Right ventricle myocardium superior (tissue), 1 donor: ENCODE data around the gene ZNF581. TPM values are rescaled to one million over a fixed set of nuclear protein-coding genes. Genes with fewer than 3 reads are reported as not detected.

Experiments
- ATAC-seq: fragments of 200-7000 bp; cut with Tn5 transposase; one replicate; pipeline ENCODE4 v1.9.1; 2020; ENCODE audit warnings: mild to moderate bottlenecking; ENCODE audit not compliant: poor library complexity
- DNase-seq: peaks from one replicate; pipeline ENCODE4 v3.0.0-alpha.2; 2020
- intact Hi-C: fragments of 100-400 bp; cut with DNase I; formaldehyde crosslinking; loops from one replicate; pipeline ENCODE4 v1.11.2; 2022
- long read RNA-seq: library from polyadenylated mRNA; unstranded; transcript quantifications from one replicate; pipeline ENCODE4 v2.0.0, GENCODE V29; 2021
- total RNA-seq: library from RNA; stranded (reverse); fragmentation: NEBNext Ultra II Directional; extraction: Animal tissue kit (Norgen Biotek cat#: 25700); gene quantifications from one replicate; pipeline ENCODE4 v1.2.1, GENCODE V29; 2021
- donor health status: DM: no; HTN: yes; CAD: no; lungs with severe emphysema.

ZNF581 gene, protein sequence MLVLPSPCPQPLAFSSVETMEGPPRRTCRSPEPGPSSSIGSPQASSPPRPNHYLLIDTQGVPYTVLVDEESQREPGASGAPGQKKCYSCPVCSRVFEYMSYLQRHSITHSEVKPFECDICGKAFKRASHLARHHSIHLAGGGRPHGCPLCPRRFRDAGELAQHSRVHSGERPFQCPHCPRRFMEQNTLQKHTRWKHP
- total RNA-seq, result 7.1 TPM
- long read RNA-seq, transcript ZNF581-201 (2 exons, 1,298 nt), result major isoform, 17 of 20 reads
- long read RNA-seq, partial matches to known transcripts, result 1 of 20 reads
- long read RNA-seq, other reads (novel, unspliced or antisense), result 1 of 20 reads

DNA sequence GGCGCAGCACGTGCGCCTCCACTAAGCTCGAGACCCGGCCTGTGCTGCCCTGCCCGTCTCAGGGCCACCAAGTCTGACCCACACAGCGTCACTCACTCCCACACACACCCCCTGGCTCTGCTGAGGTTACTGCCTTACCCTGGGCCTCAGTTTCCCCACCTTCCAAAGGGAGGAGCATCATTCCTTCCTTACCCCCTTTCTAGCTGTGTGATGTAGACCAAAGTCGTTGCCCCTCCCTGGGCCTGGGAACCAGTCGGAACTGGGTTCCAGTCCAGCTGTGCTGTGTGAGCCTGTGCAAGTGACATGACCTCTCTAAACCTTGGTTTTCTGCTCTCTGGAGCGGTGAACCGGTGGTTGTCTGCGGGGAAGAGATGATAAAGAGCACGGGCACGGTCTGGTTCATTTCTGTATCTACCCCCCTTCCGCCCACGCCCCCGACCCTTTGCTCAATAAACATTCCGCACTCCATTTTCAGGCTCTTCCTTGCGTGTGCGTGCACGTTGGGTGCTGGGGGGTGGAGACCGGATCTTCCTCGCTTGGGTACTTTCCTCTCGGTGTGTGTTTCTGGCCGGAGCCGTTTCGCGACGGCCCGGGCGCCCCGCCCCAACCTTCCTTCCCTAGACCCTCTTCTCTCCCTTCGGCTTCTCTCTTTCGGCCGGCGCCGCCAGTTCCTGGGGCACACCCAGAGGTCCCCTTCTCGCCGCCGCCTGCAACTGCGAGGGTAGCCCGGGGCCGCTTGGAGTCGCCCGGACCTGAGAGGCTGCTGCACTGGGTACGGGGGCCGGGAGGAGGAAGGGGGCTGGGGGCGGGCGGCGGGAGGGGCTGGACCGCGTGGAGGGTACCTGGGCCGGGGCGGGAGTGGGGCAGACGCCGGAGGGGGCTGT lies at the start of gene ZNF581:
ZNF581 (plus strand) TSS at position 647 of the 884 bp plus-strand sequence. CDS start 923 bp downstream, outside the sequence.
- intact Hi-C loops, result no loop called here
- ATAC-seq, result peak; percentile 53
- DNase-seq, result peak; percentile 84

DNA sequence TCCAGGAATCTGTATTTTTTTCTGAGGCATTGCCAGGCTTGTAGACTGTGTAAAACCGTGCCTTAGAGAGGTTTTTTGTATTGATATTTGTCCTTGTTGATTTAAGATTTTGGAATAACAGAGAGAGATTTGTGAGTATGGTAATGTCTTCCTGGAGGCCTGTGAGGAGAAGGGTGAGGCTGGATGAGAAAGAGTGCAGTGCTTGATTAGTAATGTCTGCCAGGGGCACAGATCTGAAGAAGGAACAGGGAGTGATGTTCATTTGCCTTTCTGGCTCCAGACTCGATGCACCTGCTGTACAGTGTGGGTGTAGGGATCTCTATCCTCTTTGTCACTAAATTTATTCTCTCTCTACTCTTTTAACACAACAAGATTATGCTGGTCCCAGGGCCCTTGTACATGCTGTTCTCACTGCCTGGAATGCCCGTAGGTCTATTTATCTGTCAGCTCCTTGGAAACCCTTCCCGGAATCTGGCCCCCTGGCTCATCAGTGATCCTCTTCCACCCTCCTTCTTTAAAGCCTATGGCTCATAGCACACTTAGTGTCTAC lies 48.4 kb upstream of the ZNF581 start:
- ATAC-seq, result no peak
- intact Hi-C loops, result no loop called here
- DNase-seq, result peak; percentile 2

DNA sequence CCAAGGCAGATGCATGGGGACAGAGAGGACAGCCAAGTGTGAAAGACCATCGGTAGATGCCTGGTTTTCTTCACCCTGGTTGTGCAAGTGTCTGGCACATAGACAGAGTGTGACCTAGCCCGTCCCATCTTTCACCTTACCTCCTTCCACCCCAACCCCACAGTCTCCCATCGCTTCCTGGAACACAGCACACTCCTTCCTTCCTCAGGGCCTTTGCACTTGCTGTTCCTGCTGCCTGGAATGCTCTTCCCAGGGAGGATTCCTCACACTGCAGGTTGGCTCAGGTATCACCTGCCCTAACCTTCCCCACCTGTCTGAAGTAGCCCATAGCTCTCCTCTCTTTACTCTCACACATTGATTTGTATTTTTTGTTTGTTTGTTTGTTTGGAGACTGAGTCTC lies 47.1 kb upstream of the ZNF581 start:
- ATAC-seq, result no peak
- intact Hi-C loops, result no loop called here
- DNase-seq, result no peak

DNA sequence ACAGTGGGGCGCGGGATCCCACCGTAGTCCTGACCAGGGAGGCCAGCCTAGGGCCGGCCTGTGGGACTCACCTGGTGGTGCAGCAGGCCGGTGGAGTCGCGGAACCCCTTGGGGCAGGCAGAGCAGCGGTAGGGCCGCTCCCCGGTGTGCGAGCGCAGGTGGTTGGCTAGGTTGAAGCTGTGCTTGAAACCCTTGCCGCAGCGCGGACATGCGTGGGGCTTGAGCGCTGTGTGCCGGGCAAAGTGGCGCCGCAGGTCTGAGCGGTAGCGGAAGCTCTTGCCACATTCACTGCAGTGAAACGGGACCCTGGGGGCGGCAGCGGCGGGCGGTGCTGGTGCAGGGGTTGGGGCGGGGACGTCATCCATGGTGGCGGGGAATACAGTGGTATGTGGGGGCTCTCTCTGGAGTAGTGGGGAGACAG lies 45.9 kb upstream of the ZNF581 start:
- intact Hi-C loops, result no loop called here
- no peak for DNase-seq

DNA sequence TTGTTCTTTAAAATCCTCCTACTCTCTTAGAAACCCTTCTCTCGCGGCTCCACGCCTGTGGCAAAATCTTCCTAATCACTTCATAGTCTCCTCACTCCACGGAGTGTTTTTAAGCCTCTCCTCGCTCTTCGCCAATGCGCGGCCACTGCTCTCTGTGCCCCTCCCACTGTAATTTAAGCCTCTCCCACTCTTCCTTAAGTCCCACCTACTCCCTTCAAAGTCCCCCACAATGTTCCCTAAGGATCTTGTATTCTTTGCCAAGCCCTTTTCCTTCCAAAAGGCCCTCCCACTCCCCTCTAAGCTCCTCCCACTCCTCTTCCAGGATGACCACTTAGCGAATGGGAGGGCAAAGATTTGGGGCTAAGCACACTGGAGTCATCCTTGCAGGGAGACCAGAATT lies 45.4 kb upstream of the ZNF581 start:
- ATAC-seq, result no peak
- no peak for DNase-seq
- intact Hi-C loops, result no loop called here

More for the DNA sequence above, 45.9 kb upstream of the ZNF581 start:
- no peak for ATAC-seq

DNA sequence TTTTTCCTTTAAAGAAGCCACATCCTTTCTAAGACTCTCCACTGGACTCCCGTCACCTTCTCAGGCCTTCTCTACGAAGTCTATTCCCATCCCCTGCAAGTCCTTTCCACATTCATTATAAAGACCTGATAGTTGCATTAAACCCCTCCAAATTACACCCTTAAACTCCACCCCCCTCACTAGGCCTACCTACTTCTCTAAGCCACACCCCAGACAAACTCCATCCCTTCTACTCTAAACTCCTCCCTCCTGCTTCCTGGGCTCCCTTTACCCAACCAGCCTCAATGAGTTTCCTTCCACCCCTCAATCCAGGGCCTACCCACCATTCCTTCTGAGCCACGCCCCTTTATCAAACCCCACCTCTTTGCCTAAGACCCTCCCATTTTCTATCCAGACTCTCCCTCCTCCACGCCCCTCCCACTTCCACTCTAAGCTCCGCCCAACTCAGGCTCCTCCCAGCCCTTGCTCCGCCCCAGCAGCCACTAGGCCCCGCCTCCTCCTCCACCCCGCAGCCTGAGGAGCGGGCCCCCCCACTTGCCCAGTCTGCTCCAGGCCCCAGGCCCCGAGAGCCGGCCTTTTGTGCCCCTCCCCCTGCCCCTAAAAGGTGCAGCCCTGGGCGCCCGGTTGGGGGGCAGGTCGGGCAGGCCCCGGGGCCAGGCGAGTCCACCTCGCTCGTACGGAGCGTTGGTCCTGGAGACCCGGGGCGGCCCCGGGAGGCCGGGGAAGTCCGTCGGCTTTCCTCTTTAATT lies 44.6 kb upstream of the ZNF581 start:
- ATAC-seq, result peak; percentile 79
- intact Hi-C loops, result no loop called here
- DNase-seq, result peak; percentile 93

GRCh38 chr19:55599468-55599841 lies 44.0 kb upstream of the ZNF581 start, which contains the start of gene FIZ1:
Gene FIZ1 (minus strand): TSS chr19:55599517. CDS start chr19:55597865, 1,652 bp downstream.
- intact Hi-C loops, result no loop called here
- peak; percentile 99 for DNase-seq
- ATAC-seq, result peak; percentile 91

DNA sequence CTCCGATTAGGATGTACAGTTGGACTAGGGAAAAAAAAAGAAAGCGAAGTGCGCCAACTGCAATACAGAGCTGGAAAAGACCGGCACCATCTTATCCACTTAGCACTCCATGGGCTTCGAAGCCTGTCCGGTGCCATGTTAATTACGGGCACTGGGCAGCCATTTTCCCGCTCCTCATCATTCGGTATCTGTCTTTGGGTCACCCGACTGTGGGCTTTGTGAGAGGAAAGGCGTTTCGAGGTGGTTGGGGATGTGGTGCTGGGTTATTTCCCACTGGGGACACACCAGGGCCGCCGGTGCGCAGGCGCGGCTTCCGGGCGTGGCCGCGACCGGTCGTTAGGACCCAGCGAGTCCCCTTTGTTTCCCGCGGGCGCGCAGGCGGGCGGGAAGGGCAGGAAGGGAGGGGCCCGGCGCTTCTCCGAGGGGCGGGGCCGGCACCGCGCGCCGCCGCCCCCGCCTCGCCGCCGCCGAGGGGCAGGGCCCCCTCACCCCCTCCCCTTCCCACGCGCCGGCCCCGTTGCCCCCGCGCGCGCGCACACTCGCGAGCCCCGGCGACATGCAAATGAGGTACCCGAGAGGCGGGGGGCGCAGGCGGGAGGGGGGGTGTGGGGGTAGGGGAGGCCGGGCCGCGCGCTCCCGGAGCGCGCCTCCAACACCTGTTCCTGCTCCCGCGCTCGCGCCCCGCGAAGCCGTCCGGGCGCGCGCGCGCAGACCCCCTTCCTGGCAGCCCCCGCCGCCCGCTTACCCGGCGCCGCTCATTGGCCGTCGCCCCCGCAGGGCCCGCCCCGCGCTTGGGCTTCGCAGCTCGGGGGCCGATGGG lies 43.4 kb upstream of the ZNF581 start, which contains the start of gene ZNF524:
ZNF524 (plus strand) TSS at position 447 of the 820 bp plus-strand sequence. CDS start 1,825 bp downstream, outside the sequence.
- ATAC-seq, result peak; percentile 73
- DNase-seq, result peak; percentile 89
- intact Hi-C loops, result no loop called here

- ATAC-seq (no peak), DNase-seq (no peak)
- intact Hi-C loops, result no loop called here
Observed at GRCh38 chr19:55600662-55601028, 42.8 kb upstream of the ZNF581 start.

DNA sequence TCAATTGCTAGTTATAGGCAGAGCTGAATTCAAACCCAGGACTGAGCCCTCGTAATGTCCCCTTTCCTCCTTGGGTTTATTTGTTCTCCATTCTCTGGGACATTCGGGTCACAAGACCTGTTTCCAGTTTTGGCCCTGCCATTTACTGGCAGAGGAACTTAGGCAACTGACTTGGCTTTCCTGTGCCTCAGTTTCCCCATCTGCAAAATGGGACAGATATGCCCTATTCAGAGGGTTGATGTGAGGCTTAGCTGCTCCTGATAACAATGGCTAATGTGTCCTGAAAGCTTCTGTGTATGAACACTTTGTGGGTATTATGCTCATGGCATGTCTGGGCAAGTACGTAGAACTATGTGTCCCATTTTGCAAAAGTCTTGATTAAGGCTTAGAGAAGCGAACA lies 42.4 kb upstream of the ZNF581 start:
- intact Hi-C loops, result no loop called here
- no peak for DNase-seq
- ATAC-seq, result no peak

DNA sequence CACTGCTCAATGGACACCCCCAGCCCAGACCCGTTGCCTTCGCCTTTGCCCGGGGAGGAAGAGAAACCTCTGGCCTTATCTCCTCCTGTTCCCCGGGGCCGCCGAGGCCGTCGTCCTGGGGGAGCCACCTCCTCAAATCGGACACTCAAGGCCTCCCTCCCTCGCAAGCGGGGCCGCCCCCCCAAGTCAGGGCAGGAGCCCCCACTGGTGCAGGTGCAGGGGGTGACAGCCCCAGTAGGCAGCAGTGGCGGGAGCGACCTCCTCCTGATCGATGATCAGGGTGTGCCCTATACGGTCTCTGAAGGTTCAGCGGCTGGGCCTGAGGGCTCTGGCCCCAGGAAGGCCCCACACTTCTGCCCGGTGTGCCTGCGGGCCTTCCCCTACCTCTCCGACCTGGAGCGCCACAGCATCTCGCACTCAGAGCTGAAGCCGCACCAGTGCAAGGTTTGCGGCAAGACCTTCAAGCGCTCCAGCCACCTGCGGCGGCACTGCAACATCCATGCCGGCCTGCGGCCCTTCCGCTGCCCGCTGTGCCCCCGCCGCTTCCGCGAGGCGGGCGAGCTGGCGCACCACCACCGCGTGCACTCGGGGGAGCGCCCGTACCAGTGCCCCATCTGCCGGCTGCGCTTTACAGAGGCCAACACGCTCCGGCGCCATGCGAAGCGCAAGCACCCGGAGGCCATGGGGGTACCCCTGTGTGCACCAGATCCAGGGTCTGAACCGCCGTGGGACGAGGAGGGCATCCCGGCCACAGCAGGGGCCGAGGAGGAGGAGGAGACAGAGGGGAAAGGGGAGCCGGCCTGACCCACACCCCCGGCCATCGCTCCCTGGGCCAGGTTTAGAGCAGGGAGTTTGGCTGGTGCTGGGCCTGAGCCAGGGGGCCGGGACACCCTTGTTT lies 41.1 kb upstream of the ZNF581 start:
- intact Hi-C loops, result no loop called here
- no peak for ATAC-seq
- peak; percentile 53 for DNase-seq

GRCh38 chr19:55603115-55603514 lies 40.3 kb upstream of the ZNF581 start:
- DNase-seq (no peak), ATAC-seq (no peak)
- intact Hi-C loops, result no loop called here

- intact Hi-C loops, result no loop called here
- peak; percentile 29 for DNase-seq
- ATAC-seq, result no peak
Observed at GRCh38 chr19:55603581-55604292, 39.7 kb upstream of the ZNF581 start.

DNA sequence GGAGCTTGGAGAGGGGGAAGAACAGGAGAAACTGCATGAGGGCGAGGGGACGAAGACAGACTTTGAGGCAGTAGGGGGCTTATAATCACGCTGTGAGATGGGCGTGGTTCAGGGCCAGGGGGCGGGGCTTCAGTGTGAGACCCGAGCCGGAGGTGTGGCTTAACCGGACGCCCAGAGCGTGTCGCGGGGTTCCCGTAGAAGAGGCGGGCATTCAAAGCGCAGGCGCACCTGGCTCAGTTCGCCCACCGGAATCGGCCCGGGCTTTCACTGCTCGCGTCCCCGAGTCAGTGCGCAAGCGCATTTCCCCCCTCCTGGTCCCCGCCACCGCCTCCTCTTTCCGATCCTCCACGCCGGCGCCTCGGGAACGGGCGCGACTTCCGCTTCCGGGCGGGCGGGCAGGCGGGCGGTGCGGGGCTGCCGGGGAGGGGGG lies 38.2 kb upstream of the ZNF581 start:
- ATAC-seq, result peak; percentile 88
- DNase-seq, result peak; percentile 99
- intact Hi-C loops, result loop anchor here (5.0 kb wide), 1 partner anchor 88 kb away; no protein-coding TSS in a partner anchor

GRCh38 chr19:55605637-55606470 lies 37.6 kb upstream of the ZNF581 start, which contains the start of gene ZNF865:
Gene ZNF865 (plus strand): TSS chr19:55605647. CDS start chr19:55613619, 7,972 bp downstream.
- peak; percentile 45 for ATAC-seq
- peak; percentile 72 for DNase-seq

More at GRCh38 chr19:55605637-55606470, 37.6 kb upstream of the ZNF581 start, which contains the start of gene ZNF865:
- intact Hi-C loops, result loop anchor here (5.0 kb wide), 1 partner anchor 89 kb away; no protein-coding TSS in a partner anchor
